ENCODE results near the gene SYNE2.
A peak's percentile ranks its signal among the peaks of the same experiment; 100 is the strongest.

SYNE2 gene

GRCh38 chr14:64234877-64235651, 382.3 kb downstream of the SYNE2 start:
- no peaks in the 10 kb centered on the region for H3K36me3 ChIP-seq (ENCODE audit: insufficient read depth)
- H3K79me2 ChIP-seq (ENCODE audit: insufficient read depth, low read depth), result no peaks in the 10 kb centered on the region
- no peak overlapping the region for H3K9ac ChIP-seq
- no peaks in the 10 kb centered on the region for H4K20me1 ChIP-seq (ENCODE audit: insufficient read depth)
- H3K4me1 ChIP-seq (ENCODE audit: low read depth, poor library complexity, severe bottlenecking), result no peaks in the 10 kb centered on the region
- H3K27ac ChIP-seq, result no peak overlapping the region
- H3K4me2 ChIP-seq, result no peak overlapping the region
- no peak overlapping the region for H2AFZ ChIP-seq (ENCODE audit: low read depth)
- no peak overlapping the region for H3K4me3 ChIP-seq (IDR thresholded peaks at IDR 0.05; ENCODE audit: insufficient read depth, low read depth, low read length)
- no peak for TF ChIP-seq CTCF (conservative IDR thresholded peaks at IDR 0.05; ENCODE audit: low read depth, low read length)
- H3K27me3 ChIP-seq (ENCODE audit: insufficient read depth, low read depth), result no peaks in the 10 kb centered on the region

- H2AFZ ChIP-seq (ENCODE audit: low read depth), result no peak overlapping the region
- H3K27me3 ChIP-seq (ENCODE audit: insufficient read depth, low read depth), result no peaks in the 10 kb centered on the region
- no peaks in the 10 kb centered on the region for H3K4me1 ChIP-seq (ENCODE audit: low read depth, poor library complexity, severe bottlenecking)
- peak overlapping the region; percentile 25; the same call in 1 of the 2 replicates for H3K4me2 ChIP-seq
- H3K36me3 ChIP-seq (ENCODE audit: insufficient read depth), result no peaks in the 10 kb centered on the region
- no peak overlapping the region for H3K4me3 ChIP-seq (IDR thresholded peaks at IDR 0.05; ENCODE audit: insufficient read depth, low read depth, low read length)
- H3K79me2 ChIP-seq (ENCODE audit: insufficient read depth, low read depth), result no peaks in the 10 kb centered on the region
- H4K20me1 ChIP-seq (ENCODE audit: insufficient read depth), result no peaks in the 10 kb centered on the region
- no peak for TF ChIP-seq CTCF (conservative IDR thresholded peaks at IDR 0.05; ENCODE audit: low read depth, low read length)
- no peak overlapping the region for H3K27ac ChIP-seq
- H3K9ac ChIP-seq, result no peak overlapping the region
Observed at GRCh38 chr14:64235652-64236640, 383.1 kb downstream of the SYNE2 start.

GRCh38 chr14:64238049-64238448, 385.2 kb downstream of the SYNE2 start:
- Histone ChIP-seq H3K4me3 (IDR thresholded peaks at IDR 0.05; ENCODE audit: insufficient read depth, low read depth, low read length) (no peak overlapping the region), H3K27me3 (ENCODE audit: insufficient read depth, low read depth) (no peaks in the 10 kb centered on the region), H3K27ac (no peak overlapping the region), H3K9ac (no peak overlapping the region), H3K4me1 (ENCODE audit: low read depth, poor library complexity, severe bottlenecking) (no peaks in the 10 kb centered on the region), H2AFZ (ENCODE audit: low read depth) (no peak overlapping the region), H4K20me1 (ENCODE audit: insufficient read depth) (no peaks in the 10 kb centered on the region), H3K79me2 (ENCODE audit: insufficient read depth, low read depth) (no peaks in the 10 kb centered on the region), H3K36me3 (ENCODE audit: insufficient read depth) (no peaks in the 10 kb centered on the region), H3K4me2 (no peak overlapping the region)
- no peak for TF ChIP-seq CTCF (conservative IDR thresholded peaks at IDR 0.05; ENCODE audit: low read depth, low read length)

- Histone ChIP-seq H3K9ac (no peak overlapping the region), H3K79me2 (ENCODE audit: insufficient read depth, low read depth) (no peaks in the 10 kb centered on the region), H3K4me1 (ENCODE audit: low read depth, poor library complexity, severe bottlenecking) (no peaks in the 10 kb centered on the region), H3K36me3 (ENCODE audit: insufficient read depth) (no peaks in the 10 kb centered on the region), H3K4me3 (IDR thresholded peaks at IDR 0.05; ENCODE audit: insufficient read depth, low read depth, low read length) (no peak overlapping the region), H3K4me2 (no peak overlapping the region), H3K27ac (no peak overlapping the region), H4K20me1 (ENCODE audit: insufficient read depth) (no peaks in the 10 kb centered on the region), H3K27me3 (ENCODE audit: insufficient read depth, low read depth) (no peaks in the 10 kb centered on the region), H2AFZ (ENCODE audit: low read depth) (no peak overlapping the region)
- no peak for TF ChIP-seq CTCF (conservative IDR thresholded peaks at IDR 0.05; ENCODE audit: low read depth, low read length)
Observed at GRCh38 chr14:64238631-64239030, 385.8 kb downstream of the SYNE2 start.

All from KMS-11 (cell line).